RWPE2 (cell line): ENCODE data around the gene RASEF.
A peak's percentile ranks its signal among the peaks of the same experiment; 100 is the strongest.

Source experiments
- ATAC-seq: fragments of 200-7000 bp; cut with Tn5 transposase; 3 replicates; pipeline ENCODE4 v1.9.1; 2021; ENCODE audit warnings: low read depth
- DNase-seq: peaks from one replicate; pipeline ENCODE4 v3.0.0-alpha.2; 2020; ENCODE audit warnings: low spot score
- H3K27ac ChIP-seq: fragments of 450-650 bp; 2 replicates; pipeline ENCODE4 v1.5.1; 2017; ENCODE audit warnings: mild to moderate bottlenecking; ENCODE audit not compliant: poor library complexity, severe bottlenecking
- H3K27me3 ChIP-seq: fragments of 250-450 bp; sonication (Bioruptor Pico); 2 replicates; pipeline ENCODE4 v1.5.1; 2021; ENCODE audit warnings: mild to moderate bottlenecking, moderate library complexity; ENCODE audit not compliant: insufficient read depth, poor library complexity, severe bottlenecking
- H3K36me3 ChIP-seq: fragments of 250-450 bp; sonication (Bioruptor Pico); 2 replicates; pipeline ENCODE4 v1.5.1; 2020; ENCODE audit warnings: low read depth, mild to moderate bottlenecking, moderate library complexity
- H3K4me1 ChIP-seq: fragments of 250-450 bp; sonication (Bioruptor Pico); 2 replicates; pipeline ENCODE4 v1.5.1; 2021; ENCODE audit warnings: mild to moderate bottlenecking, moderate library complexity; ENCODE audit not compliant: insufficient read depth, poor library complexity, severe bottlenecking
- H3K4me3 ChIP-seq: fragments of 250-450 bp; sonication (Bioruptor Pico); 2 replicates; pipeline ENCODE4 v1.5.1; 2021; ENCODE audit warnings: mild to moderate bottlenecking, moderate library complexity; ENCODE audit not compliant: severe bottlenecking
- H3K9me3 ChIP-seq: fragments of 250-450 bp; sonication (Bioruptor Pico); 2 replicates; pipeline ENCODE4 v1.5.1; 2021; ENCODE audit warnings: mild to moderate bottlenecking, moderate library complexity; ENCODE audit not compliant: severe bottlenecking
- CTCF ChIP-seq: fragments of 450-650 bp; IDR thresholded peaks from one replicate; pipeline ENCODE4 v1.5.1; 2017; ENCODE audit warnings: mild to moderate bottlenecking, moderate library complexity; ENCODE audit not compliant: poor library complexity, severe bottlenecking

The RASEF gene

GRCh38 chr9:83027153-83027891 lies 35.6 kb downstream of the RASEF start:
- no peaks in the 10 kb centered on the region for H3K9me3 ChIP-seq
- ATAC-seq (peak; percentile 99), DNase-seq (no peak)
- H3K4me3 ChIP-seq, result no peak overlapping the region
- H3K27ac ChIP-seq, result peak overlapping the region; percentile 92
- no peaks in the 10 kb centered on the region for H3K36me3 ChIP-seq
- H3K4me1 ChIP-seq, result peaks cover 31% of the 10 kb centered on the region
- no peaks in the 10 kb centered on the region for H3K27me3 ChIP-seq
- no peak for TF ChIP-seq CTCF

GRCh38 chr9:83024506-83025125 lies 38.3 kb downstream of the RASEF start:
- Histone ChIP-seq H3K9me3 (no peaks in the 10 kb centered on the region), H3K4me3 (no peak overlapping the region), H3K36me3 (no peaks in the 10 kb centered on the region), H3K27ac (no peak overlapping the region), H3K4me1 (peaks cover 26% of the 10 kb centered on the region), H3K27me3 (no peaks in the 10 kb centered on the region)
- DNase-seq (no peak), ATAC-seq (no peak)
- TF ChIP-seq CTCF, result no peak

GRCh38 chr9:83023151-83023550 lies 39.8 kb downstream of the RASEF start:
- Histone ChIP-seq H3K36me3 (no peaks in the 10 kb centered on the region), H3K4me1 (peaks cover 13% of the 10 kb centered on the region), H3K27ac (no peak overlapping the region), H3K4me3 (no peak overlapping the region), H3K9me3 (no peaks in the 10 kb centered on the region), H3K27me3 (no peaks in the 10 kb centered on the region)
- TF ChIP-seq CTCF, result no peak
- no peak for ATAC-seq
- DNase-seq, result no peak

- Histone ChIP-seq H3K4me3 (no peak overlapping the region), H3K36me3 (no peaks in the 10 kb centered on the region), H3K4me1 (no peaks in the 10 kb centered on the region), H3K27me3 (no peaks in the 10 kb centered on the region), H3K27ac (no peak overlapping the region), H3K9me3 (peaks cover 2% of the 10 kb centered on the region)
- no peak for TF ChIP-seq CTCF
- DNase-seq (no peak), ATAC-seq (no peak)
Observed at GRCh38 chr9:83020864-83021263, 42.1 kb downstream of the RASEF start.

GRCh38 chr9:83020327-83020726 lies 42.6 kb downstream of the RASEF start:
- Histone ChIP-seq H3K4me1 (no peaks in the 10 kb centered on the region), H3K4me3 (no peak overlapping the region), H3K36me3 (no peaks in the 10 kb centered on the region), H3K27me3 (no peaks in the 10 kb centered on the region), H3K27ac (no peak overlapping the region), H3K9me3 (peaks cover 2% of the 10 kb centered on the region)
- ATAC-seq, result no peak
- no peak for TF ChIP-seq CTCF
- no peak for DNase-seq
